ENCODE data around the gene SNX18.
"Not testable (repeated sequence)": the region's sequence is repeated elsewhere in the genome, so short reads cannot be mapped to it uniquely, and the experiment has no call there.

SNX18 gene, protein sequence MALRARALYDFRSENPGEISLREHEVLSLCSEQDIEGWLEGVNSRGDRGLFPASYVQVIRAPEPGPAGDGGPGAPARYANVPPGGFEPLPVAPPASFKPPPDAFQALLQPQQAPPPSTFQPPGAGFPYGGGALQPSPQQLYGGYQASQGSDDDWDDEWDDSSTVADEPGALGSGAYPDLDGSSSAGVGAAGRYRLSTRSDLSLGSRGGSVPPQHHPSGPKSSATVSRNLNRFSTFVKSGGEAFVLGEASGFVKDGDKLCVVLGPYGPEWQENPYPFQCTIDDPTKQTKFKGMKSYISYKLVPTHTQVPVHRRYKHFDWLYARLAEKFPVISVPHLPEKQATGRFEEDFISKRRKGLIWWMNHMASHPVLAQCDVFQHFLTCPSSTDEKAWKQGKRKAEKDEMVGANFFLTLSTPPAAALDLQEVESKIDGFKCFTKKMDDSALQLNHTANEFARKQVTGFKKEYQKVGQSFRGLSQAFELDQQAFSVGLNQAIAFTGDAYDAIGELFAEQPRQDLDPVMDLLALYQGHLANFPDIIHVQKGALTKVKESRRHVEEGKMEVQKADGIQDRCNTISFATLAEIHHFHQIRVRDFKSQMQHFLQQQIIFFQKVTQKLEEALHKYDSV

DNA sequence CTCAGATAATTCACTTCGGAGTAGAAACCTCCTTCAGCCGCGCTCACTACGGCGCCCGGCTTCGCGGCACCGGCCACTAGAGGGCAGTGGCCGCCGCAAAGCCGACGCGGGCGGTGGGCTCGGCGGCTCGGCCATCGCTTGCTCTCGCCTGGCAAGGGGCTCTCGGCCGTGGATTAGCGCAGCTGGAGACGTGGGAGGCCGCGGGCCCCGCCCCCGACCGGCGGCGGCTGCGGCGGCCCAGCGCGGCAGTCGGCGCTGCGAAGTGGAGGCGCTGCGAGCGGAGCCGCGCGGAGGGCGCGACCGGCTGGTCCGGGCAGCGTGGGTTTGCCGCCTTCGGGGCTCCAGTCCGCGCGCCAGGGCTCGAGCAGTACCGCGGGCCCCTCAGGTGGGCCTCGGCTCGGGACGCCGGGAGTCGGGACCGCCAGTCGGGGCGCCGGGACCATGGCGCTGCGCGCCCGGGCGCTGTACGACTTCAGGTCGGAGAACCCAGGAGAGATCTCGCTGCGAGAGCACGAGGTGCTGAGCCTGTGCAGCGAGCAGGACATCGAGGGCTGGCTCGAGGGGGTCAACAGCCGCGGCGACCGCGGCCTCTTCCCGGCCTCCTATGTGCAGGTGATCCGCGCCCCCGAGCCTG, at the start of gene SNX18:
Gene SNX18 (plus strand): TSS at position 248 of the 634 bp plus-strand sequence. CDS start 194 bp downstream, at position 442.
- peak; percentile 92 for DNase-seq

DNA sequence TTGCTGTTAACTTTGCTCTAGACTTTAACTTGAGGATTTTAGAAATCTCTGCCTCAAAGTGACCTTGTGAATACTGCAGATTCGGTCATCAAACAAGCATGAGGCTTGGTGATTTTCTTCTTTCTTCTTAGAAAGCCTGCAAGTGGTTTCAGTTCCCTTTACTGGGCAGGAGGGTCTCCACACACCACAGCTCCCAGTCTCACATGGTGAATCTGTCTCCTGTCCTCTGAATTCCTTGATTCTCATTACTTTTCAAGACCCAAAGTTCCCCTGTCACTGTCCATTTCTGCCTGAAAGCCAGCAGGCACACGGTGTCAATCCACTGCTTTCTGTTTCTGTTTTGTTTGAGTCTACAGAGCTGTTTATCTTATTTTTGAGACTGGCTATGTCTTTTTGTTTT, 47.9 kb upstream of the SNX18 start:
- DNase-seq = no peak

DNA sequence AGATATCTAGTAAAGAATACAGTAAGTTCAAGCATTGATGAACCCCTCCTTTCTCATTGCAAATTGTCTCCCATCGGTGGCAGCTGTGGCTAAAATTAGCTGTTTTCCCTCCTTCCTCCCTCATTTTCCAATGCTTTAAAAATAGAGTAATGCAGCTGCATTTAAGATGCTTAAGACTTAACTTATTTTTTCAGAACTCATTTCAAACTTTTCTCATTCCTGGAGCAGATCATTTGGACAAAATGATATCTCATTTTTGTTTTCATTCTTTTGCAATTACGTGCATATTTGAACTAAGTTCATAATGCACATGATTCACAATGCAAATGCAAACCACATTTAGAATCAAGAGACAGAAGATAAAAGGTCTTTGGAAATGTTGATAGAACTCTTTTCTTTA, 47.4 kb upstream of the SNX18 start:
- DNase-seq = no peak

DNA sequence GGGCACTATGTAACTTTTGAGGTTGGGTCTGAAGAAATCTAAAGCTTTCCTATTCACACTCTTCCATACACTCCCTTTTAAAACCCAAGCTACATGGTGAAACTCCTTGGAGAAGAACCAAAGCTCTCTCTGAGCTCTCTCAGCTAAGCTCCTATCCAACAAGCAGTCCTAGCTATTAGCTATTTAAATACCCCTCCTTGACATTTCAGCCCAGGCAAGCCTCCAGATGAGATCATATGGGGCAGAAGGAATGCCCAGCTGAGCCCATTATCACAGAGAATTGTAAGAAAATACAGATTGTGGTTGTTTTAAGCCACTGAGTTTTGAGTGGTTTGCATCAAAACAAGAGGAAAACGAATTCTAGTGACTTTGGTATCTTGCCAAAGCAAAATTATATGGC, 46.9 kb upstream of the SNX18 start:
- DNase-seq = no peak

DNA sequence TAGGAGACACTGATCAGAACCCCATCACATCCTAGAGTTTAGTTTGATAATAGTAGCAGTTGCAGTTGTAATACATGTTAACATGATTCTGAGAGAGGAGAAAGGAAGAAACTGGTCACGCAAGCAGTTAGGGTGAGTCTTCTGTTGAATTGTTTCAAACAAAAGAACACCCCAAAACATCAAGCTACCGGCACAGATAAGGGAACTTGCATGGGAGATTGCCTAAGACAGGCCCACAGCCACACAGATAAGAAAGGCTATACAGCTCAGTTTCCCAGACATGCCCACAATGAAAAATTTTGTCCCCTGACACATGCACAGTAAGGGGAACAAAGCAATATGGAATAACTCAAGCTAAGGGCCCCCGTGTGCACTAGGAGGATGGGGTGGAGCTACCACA, 46.2 kb upstream of the SNX18 start:
- DNase-seq = no peak

DNA sequence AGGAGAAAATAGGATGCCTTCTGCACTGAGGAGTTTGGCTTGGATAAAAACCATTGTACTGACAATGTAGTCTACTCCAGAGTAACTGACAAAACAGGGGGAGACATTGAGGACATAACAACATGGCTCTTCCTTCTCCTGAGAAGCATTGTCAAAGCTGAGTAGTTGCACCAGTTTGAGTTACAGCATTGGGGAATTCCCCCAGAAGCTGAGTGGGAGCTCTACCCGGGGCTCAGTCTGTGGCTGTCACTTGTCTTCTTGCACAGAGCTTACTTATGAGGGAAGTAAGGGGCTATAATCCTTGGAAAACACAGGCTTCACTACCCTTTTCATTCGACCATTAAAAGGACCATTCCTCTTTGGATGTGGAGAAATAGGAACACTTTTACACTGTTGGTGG, 40.9 kb upstream of the SNX18 start:
- no peak for DNase-seq

DNA sequence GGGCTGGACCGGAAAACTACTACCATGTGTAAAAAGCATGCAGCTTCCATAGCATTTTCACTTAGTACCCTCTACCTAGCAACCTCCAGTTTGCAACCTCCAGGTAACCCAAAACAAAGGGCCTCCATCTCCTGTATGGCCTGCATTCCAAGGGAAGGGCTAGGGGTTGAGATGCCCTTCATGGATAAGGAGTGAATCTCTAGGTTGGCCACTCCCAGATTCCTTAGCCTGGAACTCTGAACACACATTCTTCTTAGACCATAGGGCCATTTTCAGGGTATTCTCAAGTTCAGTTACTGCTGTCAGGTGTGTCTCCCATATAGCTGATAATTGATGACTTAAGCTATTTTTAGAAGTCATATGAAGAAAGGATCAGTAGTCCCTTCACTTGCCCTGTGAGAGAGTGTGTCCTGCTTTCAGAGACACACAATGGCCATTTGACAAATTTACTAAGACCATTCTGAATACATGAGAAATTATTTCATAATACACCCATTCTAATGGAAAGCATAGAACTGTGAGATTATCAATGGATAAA, 39.5 kb upstream of the SNX18 start:
- no peak for DNase-seq

DNA sequence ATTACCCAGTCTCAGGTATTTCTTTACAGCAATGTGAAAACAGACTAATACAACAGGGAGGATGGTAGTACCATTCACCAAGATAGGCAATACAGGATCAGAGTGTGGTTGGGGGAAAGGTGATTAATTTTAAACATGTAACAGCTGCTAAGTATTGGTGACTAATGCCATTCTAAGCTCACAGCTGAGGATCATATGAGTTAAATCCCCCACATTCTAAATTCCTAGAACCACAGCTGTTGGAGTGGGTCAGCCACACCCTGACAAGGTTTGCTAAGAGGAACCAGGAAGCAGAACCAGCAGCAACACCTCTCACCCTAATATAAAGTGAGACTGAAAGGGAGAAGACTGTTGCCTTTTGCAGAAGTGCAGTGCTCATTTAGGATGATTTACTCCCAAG, 37.3 kb upstream of the SNX18 start:
- no peak for DNase-seq

DNA sequence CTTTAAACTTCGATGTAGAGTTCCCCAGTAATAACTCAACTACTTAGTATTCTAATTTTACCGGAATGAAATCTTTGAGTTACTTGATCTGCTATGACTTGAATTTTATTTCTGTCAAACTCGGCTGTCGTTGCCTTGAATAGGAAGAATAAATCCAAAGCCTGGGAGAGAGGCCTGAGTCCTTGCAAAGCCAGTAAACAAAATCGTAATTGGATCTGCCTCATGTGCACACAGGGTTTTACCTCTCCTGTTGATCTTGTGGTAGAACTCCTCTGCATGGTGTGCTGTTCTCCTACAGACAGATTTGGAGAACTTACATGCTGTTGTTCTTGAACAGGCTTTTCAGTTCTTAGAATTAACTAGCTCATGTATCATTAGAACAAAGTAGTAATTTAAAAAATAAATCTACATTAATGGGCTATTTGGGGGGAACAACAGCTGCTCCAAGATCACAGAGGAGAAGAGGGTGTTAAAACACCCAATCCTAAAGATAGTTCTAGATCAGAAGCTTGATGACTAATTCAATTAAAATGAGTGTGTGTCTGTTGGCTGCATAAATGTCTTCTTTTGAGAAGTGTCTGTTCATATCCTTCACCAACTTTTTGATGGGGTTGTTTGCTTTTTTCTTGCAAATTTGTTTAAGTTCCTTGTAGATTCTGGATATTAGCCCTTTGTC, 33.2 kb upstream of the SNX18 start:
- DNase-seq = no peak

DNA sequence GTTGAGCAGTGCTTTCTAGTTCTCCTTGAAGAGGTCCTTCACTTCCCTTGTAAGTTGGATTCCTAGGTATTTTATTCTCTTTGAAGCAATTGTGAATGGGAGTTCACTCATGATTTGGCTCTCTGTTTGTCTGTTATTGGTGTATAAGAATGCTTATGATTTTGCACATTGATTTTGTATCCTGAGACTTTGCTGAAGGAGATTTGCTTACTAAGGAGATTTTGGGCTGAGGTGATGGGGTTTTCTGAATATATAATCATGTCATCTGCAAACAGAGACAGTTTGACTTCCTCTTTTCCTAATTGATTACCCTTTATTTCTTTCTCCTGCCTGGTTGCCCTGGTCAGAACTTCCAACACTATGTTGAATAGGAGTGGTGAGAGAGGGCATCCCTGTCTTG, 31.9 kb upstream of the SNX18 start:
- not testable (repeated sequence) for DNase-seq

DNA sequence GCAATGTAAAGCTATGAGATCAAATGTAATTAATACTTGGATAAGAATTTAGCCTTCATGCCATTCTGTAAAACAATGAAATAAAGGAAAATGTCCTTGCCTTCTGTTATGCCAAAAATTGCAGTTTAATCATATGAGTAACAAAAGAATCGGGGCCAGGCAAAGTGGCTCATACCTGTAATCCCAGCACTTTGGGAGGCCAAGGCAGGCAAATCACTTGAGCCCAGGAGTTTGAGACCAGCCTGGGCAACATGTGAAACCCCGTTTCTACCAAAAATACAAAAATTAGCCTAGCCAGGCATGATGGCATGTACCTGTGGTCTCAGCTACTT, 27.9 kb upstream of the SNX18 start:
- not testable (repeated sequence) for DNase-seq

DNA sequence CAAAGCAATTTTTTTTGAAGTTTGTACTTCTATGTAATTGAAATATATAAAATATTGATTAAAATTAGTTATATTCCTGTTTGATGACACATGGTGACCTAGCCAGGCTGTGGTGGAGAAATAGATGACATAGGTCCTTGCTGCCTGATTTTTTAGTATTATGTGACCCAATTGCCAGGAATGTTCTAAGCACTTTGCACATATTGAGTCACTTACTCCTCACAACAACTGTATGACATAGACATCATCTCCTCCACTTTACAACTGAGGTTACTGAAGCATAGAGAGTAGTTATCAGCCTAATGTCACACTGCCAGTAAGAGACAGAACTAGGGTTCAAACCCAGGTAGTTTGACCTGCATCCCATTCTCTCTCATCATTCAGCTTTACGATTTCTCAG, 26.2 kb upstream of the SNX18 start:
- no peak for DNase-seq

DNA sequence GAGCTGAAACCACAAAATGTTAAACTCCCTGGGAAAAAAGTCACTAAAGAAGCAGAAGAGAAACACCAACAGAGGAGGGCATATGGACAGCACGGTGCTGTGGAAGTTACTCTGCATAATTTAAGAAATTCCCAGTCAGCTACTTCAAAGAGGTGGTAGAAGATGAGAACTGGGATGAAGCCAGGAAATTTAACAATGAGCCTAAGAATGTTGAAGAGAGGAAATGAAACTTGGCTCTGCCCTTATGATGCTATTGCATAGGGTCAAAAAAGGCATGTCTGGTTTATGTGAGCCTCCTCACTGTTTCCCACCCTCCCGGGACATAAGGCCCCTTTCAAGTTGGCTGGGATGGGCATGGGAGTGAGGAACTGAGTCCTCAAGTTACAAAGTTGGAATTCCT, 25.4 kb upstream of the SNX18 start:
- DNase-seq = no peak

DNA sequence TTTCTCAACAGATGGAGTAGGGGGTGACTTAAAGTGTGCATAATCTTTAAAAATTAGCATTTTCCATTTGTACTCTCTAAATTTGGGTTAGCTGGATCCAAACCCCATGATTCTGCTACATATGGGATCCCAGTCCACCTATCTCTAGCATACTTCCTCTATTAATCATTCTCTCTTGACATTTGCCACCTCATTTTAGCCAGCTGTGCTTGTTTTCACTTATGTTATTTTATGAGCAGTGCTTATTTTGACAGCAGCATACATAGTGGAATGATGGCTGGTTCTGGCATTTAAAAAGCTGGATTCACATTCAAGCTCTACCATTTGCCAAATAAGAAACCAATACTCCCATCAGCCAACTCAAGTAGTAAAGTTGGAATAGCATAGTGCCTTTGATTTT, 22.5 kb upstream of the SNX18 start:
- no peak for DNase-seq

DNA sequence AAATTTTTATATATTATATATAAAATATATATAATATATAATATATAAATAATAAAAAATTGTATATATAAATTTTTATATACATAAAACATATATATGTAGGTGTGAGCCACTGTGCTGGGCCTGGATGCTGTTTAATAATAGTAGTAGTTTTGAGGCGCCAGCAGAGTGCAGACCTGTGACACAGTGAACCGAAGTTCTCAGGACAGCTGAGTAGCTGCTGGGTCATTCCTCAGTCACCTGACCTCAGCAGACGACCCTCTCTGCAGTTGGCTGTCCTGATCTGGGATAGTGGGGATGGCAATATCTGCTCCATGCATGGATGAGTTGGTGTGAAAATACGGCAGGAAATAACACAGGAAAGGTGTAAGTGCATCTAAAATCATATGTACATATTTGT, 3.3 kb upstream of the SNX18 start:
- DNase-seq = no peak

DNA sequence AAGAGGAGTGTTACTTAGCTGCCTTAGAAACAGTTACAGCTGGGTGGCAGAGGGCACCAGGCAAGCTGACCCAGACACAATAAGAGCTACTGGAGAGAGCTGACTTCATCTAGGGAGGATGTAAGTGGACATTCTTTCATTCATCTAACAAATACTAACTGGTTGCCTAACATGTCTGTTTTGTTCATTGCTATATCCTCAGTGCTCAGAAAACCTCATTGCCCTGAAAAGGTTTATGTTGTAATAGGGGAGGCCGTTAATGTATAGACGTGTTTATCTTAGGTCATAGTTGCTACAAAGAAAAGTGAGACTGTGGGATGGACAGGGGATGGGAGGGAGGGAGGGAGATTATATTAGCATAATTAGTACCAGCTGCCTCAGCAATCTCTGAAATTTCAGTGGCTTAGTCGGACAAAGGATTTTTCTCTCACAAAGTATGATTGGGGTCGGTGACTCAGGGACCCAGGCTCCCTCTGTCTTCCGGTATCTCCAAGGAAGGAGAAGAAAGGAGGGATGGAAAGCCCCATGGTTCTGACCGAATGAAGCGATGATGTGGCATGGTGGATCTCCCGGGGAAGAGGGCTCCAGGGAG, 2.6 kb upstream of the SNX18 start:
- no peak for DNase-seq

DNA sequence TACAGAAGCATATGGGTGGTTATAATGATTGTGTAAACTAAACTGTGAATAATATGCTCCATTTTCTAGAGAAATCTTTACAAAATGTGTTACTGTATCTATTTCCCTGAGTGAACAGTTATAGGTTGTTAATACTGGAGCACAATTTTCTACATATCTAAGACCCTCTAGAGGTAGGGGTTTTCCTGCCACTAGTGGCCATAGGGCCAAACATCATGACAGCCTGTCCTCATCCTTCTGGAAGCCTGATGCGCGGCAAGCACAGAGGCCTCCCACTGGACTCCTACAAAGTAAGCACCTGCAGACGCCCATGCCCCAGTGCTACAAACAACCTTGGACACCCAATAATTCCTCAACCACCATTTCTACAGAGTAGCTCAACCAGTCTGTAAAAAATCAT, 1.9 kb upstream of the SNX18 start:
- DNase-seq = no peak

DNA sequence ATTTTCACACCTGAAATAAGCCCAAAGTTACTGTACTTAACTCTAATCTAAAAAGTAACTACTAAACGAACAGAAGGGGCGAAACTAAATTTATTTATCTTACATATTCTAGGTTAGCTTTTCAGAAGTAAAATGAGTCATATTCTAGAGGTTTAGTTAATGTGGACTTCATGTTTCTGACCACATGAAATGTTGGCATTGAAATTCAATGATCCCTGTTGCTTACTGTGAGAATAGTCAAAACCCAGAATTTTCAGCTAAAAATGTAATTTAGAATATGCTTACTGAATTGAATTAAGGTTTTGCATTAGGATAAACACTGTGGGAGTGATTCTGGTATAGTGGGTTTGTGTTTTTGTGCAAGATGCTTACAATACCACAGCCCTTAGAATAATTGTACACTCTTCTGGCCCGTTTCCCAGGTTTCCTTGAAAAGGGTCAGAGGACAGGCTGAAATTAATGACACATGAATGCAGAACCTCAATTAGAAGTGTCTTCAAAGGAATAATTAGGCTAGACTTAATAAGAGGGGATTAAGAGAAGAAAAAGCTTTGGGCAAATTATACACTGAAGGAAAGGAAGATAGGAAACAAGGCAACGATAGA, 1.4 kb upstream of the SNX18 start:
- DNase-seq = no peak

DNA sequence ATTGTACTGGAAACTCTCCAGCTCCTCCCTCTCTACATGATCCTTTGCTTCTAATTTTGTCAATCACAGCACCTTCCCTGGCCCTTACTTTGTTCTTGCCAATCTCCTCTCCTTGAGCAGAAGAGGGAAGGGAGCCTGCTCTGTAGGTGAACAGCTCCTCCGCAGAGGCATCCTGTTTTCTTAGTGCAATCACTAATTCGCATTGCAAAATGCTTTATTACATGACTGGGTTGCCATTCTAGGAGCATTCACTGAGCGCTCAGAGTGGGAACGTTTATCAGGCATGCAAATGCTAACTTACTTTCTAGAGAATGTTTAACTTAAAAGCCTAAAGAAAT, 416 bp upstream of the SNX18 start:
- no peak for DNase-seq

DNA sequence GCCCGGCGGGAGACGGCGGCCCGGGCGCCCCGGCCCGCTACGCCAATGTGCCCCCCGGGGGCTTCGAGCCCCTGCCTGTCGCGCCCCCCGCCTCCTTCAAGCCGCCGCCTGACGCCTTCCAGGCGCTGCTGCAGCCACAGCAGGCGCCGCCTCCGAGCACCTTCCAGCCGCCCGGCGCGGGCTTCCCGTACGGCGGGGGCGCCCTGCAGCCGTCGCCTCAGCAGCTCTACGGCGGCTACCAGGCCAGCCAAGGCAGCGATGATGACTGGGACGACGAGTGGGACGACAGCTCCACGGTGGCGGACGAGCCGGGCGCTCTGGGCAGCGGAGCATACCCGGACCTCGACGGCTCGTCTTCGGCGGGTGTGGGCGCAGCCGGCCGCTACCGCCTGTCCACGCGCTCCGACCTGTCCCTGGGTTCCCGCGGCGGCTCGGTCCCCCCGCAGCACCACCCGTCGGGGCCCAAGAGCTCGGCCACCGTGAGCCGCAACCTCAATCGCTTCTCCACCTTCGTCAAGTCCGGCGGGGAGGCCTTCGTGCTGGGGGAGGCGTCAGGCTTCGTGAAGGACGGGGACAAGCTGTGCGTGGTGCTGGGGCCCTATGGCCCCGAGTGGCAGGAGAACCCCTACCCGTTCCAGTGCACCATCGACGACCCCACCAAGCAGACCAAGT, 723 bp downstream of the SNX18 start:
- DNase-seq = no peak

DNA sequence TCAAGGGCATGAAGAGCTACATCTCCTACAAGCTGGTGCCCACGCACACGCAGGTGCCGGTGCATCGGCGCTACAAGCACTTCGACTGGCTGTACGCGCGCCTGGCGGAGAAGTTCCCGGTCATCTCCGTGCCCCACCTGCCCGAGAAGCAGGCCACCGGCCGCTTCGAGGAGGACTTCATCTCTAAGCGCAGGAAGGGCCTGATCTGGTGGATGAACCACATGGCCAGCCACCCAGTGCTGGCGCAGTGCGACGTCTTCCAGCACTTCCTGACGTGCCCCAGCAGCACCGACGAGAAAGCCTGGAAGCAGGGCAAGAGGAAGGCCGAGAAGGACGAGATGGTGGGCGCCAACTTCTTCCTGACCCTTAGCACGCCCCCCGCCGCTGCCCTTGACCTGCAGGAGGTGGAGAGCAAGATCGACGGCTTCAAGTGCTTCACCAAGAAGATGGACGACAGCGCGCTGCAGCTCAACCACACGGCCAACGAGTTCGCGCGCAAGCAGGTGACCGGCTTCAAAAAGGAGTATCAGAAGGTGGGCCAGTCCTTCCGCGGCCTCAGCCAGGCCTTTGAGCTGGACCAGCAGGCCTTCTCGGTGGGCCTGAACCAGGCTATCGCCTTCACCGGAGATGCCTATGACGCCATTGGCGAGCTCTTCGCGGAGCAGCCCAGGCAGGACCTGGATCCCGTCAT, 1.4 kb downstream of the SNX18 start:
- DNase-seq = no peak

DNA sequence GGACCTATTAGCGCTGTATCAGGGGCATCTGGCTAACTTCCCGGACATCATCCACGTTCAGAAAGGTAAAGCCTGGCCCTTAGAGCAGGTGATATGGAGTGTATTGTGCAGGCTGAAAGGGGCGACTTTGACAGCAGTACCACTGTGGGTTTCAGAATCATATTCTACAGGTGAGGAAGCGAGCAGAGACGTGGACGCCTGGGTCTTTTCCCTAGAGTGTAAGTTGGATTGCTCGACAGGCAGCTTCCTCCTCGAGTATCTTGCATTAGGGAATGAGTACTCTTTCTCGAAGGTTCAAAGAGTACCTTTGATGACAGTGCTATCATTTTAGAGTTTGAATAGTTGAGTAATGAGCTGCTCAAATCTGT, 1.9 kb downstream of the SNX18 start:
- DNase-seq = no peak
